Measurements from ENCODE around the gene DLX4. TPM values are rescaled to one million over a fixed set of nuclear protein-coding genes. Genes with fewer than 3 reads are reported as not detected.

Gene DLX4
- total and polyA plus RNA-seq, 2 experiments from 2014 or later: 0.40 TPM; not detected in 1

GRCh38 chr17:49980703-49981197 is 11.8 kb downstream of the DLX4 start:
- Histone ChIP-seq H2AFZ (no peak overlapping the region), H3K4me2 (ENCODE audit: unreplicated experiment) (no peak overlapping the region), H3K79me2 (ENCODE audit: insufficient read depth) (no peaks in the 10 kb centered on the region), H3K27ac (no peak overlapping the region), H3K36me3 (ENCODE audit: low read depth) (no peaks in the 10 kb centered on the region), H3K4me1 (ENCODE audit: insufficient read depth) (peaks cover 14% of the 10 kb centered on the region), H3K27me3 (replicated peaks; ENCODE audit: insufficient read depth) (no peaks in the 10 kb centered on the region), H4K20me1 (ENCODE audit: insufficient read depth) (no peaks in the 10 kb centered on the region), H3F3A (ENCODE audit: insufficient read depth) (no peaks in the 10 kb centered on the region), H3K4me3 (no peak overlapping the region), H3K9ac (no peak overlapping the region), H3K9me2 (ENCODE audit: insufficient read depth) (no peaks in the 10 kb centered on the region), H3K9me3 (ENCODE audit: low read depth) (no peaks in the 10 kb centered on the region)
- TF ChIP-seq EZH2phosphoT487 (IDR thresholded peaks at IDR 0.05; ENCODE audit: insufficient read depth, low read depth) (no peak), EZH2 (IDR thresholded peaks at IDR 0.05; ENCODE audit: insufficient read depth, poor library complexity, severe bottlenecking) (no peak)
- in situ Hi-C loops (cut with MboI): loop anchor here (25.0 kb wide), 1 partner anchor 418 kb away; no protein-coding TSS in a partner anchor
- no peak for DNase-seq
- 47 to 51% methylated on average over 5 to 6 of the region's 7 CpGs for WGBS, 2 experiments (ENCODE audit: low coverage in 1 of 2, low lambda C conversion rate in 2 of 2, missing lambda C conversion rate in 2 of 2)

- no peaks in the 10 kb centered on the region for H3K36me3 ChIP-seq (ENCODE audit: low read depth)
- H3K9me3 ChIP-seq (ENCODE audit: low read depth): no peaks in the 10 kb centered on the region
- no peak overlapping the region for H3K4me2 ChIP-seq (ENCODE audit: unreplicated experiment)
- in situ Hi-C loops (cut with MboI): loop anchor here (25.0 kb wide), 1 partner anchor 422 kb away; no protein-coding TSS in a partner anchor
- WGBS, 2 experiments (ENCODE audit: low coverage in 1 of 2, low lambda C conversion rate in 2 of 2, missing lambda C conversion rate in 2 of 2): 34 to 40% methylated on average over 3 of the region's 3 CpGs
- H3K4me3 ChIP-seq: no peak overlapping the region
- no peak for DNase-seq
- H4K20me1 ChIP-seq (ENCODE audit: insufficient read depth): no peaks in the 10 kb centered on the region
- H3K4me1 ChIP-seq (ENCODE audit: insufficient read depth): peaks cover 11% of the 10 kb centered on the region; the same call in 1 of the 2 replicates
- H2AFZ ChIP-seq: no peak overlapping the region
- H3K79me2 ChIP-seq (ENCODE audit: insufficient read depth): no peaks in the 10 kb centered on the region
- no peaks in the 10 kb centered on the region for H3K9me2 ChIP-seq (ENCODE audit: insufficient read depth)
- TF ChIP-seq EZH2 (IDR thresholded peaks at IDR 0.05; ENCODE audit: insufficient read depth, poor library complexity, severe bottlenecking): no peak
- TF ChIP-seq EZH2phosphoT487 (IDR thresholded peaks at IDR 0.05; ENCODE audit: insufficient read depth, low read depth): no peak
- no peaks in the 10 kb centered on the region for H3K27me3 ChIP-seq (replicated peaks; ENCODE audit: insufficient read depth)
- no peak overlapping the region for H3K9ac ChIP-seq
- 0 out of 2 replicates have a peak, but pooled peaks cover 3% of the 10 kb centered on the region for H3F3A ChIP-seq (ENCODE audit: insufficient read depth)
- no peak overlapping the region for H3K27ac ChIP-seq
Measured at GRCh38 chr17:49984283-49984682, 15.3 kb downstream of the DLX4 start.

GRCh38 chr17:49984776-49985175 is 15.8 kb downstream of the DLX4 start:
- Histone ChIP-seq H3K4me2 (ENCODE audit: unreplicated experiment) (no peak overlapping the region), H3K9me2 (ENCODE audit: insufficient read depth) (no peaks in the 10 kb centered on the region), H3K9me3 (ENCODE audit: low read depth) (no peaks in the 10 kb centered on the region), H3K4me3 (no peak overlapping the region), H3K36me3 (ENCODE audit: low read depth) (no peaks in the 10 kb centered on the region), H3K27ac (no peak overlapping the region), H3K27me3 (replicated peaks; ENCODE audit: insufficient read depth) (no peaks in the 10 kb centered on the region), H3F3A (ENCODE audit: insufficient read depth) (0 out of 2 replicates have a peak, but pooled peaks cover 3% of the 10 kb centered on the region), H4K20me1 (ENCODE audit: insufficient read depth) (no peaks in the 10 kb centered on the region), H3K79me2 (ENCODE audit: insufficient read depth) (no peaks in the 10 kb centered on the region), H2AFZ (no peak overlapping the region), H3K9ac (no peak overlapping the region), H3K4me1 (ENCODE audit: insufficient read depth) (peaks cover 11% of the 10 kb centered on the region; the same call in 1 of the 2 replicates)
- no peak for DNase-seq
- in situ Hi-C loops (cut with MboI): loop anchor here (25.0 kb wide), 1 partner anchor 422 kb away; no protein-coding TSS in a partner anchor
- WGBS, 2 experiments (ENCODE audit: low coverage in 1 of 2, low lambda C conversion rate in 2 of 2, missing lambda C conversion rate in 2 of 2): 51 to 61% methylated on average over 2 of the region's 2 CpGs
- TF ChIP-seq EZH2 (IDR thresholded peaks at IDR 0.05; ENCODE audit: insufficient read depth, poor library complexity, severe bottlenecking): no peak
- TF ChIP-seq EZH2phosphoT487 (IDR thresholded peaks at IDR 0.05; ENCODE audit: insufficient read depth, low read depth): no peak

GRCh38 chr17:49985310-49985990 is 16.5 kb downstream of the DLX4 start:
- no peak overlapping the region for H2AFZ ChIP-seq
- no peaks in the 10 kb centered on the region for H3K36me3 ChIP-seq (ENCODE audit: low read depth)
- no peaks in the 10 kb centered on the region for H3K79me2 ChIP-seq (ENCODE audit: insufficient read depth)
- H4K20me1 ChIP-seq (ENCODE audit: insufficient read depth): no peaks in the 10 kb centered on the region
- H3K27me3 ChIP-seq (replicated peaks; ENCODE audit: insufficient read depth): no peaks in the 10 kb centered on the region
- no peaks in the 10 kb centered on the region for H3K9me2 ChIP-seq (ENCODE audit: insufficient read depth)
- TF ChIP-seq EZH2phosphoT487 (IDR thresholded peaks at IDR 0.05; ENCODE audit: insufficient read depth, low read depth) (no peak), EZH2 (IDR thresholded peaks at IDR 0.05; ENCODE audit: insufficient read depth, poor library complexity, severe bottlenecking) (no peak)
- DNase-seq: no peak
- no peak overlapping the region for H3K4me2 ChIP-seq (ENCODE audit: unreplicated experiment)
- H3K4me3 ChIP-seq: no peak overlapping the region
- 0 out of 2 replicates have a peak, but pooled peaks cover 3% of the 10 kb centered on the region for H3F3A ChIP-seq (ENCODE audit: insufficient read depth)
- no peak overlapping the region for H3K27ac ChIP-seq
- H3K9me3 ChIP-seq (ENCODE audit: low read depth): no peaks in the 10 kb centered on the region
- H3K9ac ChIP-seq: no peak overlapping the region
- in situ Hi-C loops (cut with MboI): loop anchor here (25.0 kb wide), 1 partner anchor 423 kb away; no protein-coding TSS in a partner anchor
- peaks cover 11% of the 10 kb centered on the region; the same call in 1 of the 2 replicates for H3K4me1 ChIP-seq (ENCODE audit: insufficient read depth)
- 77 to 87% methylated on average over 3 of the region's 3 CpGs for WGBS, 2 experiments (ENCODE audit: low coverage in 1 of 2, low lambda C conversion rate in 2 of 2, missing lambda C conversion rate in 2 of 2)
